GM12864 (cell line): ENCODE results near the gene HTR2C.

Experiments
- DNase-seq: peaks from one replicate; pipeline ENCODE4 v3.0.0-alpha.2; 2011; ENCODE audit warnings: low read depth
- H3K4me3 ChIP-seq: 2 replicates; pipeline ENCODE4 v1.5.1; 2011; ENCODE audit warnings: mild to moderate bottlenecking, low read depth, low read length, control low read depth
- TF ChIP-seq, protein P1 (sequence below): IDR thresholded peaks from 2 replicates; pipeline ENCODE4 v1.5.1; 2011; ENCODE audit warnings: low read depth, mild to moderate bottlenecking, moderate library complexity, low read length, control low read depth, inconsistent platforms; ENCODE audit errors: missing control alignments

Gene HTR2C

DNA sequence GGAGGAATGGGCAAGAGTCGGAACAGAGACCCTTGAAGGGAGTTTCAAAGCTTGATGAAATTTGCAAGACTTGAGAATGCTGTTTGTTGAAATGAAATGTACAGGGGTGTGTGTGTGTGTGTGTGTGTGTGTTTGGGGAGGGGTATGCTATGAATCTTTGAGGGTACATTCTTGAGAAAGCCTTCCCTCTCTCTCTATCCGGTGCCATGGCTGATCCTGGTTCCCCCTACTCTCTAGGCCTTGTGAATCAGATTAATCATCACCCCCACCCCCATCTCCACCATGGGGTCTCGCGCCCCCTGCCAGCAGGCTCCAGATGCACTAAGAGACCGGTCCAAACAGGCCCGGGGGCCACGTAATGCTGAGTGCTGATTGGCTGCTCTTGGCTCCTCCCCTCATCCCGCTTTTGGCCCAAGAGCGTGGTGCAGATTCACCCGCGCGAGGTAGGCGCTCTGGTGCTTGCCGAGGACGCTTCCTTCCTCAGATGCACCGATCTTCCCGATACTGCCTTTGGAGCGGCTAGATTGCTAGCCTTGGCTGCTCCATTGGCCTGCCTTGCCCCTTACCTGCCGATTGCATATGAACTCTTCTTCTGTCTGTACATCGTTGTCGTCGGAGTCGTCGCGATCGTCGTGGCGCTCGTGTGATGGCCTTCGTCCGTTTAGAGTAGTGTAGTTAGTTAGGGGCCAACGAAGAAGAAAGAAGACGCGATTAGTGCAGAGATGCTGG is at the start of gene HTR2C:
Gene HTR2C, plus strand, starts transcription at position 441 of the 729 bp plus-strand sequence. CDS start 142,851 bp downstream, outside the sequence.
- no peak within 1 kb of the TSS for H3K4me3 ChIP-seq
- no peak for DNase-seq
- TF ChIP-seq, protein P1, sequence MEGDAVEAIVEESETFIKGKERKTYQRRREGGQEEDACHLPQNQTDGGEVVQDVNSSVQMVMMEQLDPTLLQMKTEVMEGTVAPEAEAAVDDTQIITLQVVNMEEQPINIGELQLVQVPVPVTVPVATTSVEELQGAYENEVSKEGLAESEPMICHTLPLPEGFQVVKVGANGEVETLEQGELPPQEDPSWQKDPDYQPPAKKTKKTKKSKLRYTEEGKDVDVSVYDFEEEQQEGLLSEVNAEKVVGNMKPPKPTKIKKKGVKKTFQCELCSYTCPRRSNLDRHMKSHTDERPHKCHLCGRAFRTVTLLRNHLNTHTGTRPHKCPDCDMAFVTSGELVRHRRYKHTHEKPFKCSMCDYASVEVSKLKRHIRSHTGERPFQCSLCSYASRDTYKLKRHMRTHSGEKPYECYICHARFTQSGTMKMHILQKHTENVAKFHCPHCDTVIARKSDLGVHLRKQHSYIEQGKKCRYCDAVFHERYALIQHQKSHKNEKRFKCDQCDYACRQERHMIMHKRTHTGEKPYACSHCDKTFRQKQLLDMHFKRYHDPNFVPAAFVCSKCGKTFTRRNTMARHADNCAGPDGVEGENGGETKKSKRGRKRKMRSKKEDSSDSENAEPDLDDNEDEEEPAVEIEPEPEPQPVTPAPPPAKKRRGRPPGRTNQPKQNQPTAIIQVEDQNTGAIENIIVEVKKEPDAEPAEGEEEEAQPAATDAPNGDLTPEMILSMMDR: no peak

DNA sequence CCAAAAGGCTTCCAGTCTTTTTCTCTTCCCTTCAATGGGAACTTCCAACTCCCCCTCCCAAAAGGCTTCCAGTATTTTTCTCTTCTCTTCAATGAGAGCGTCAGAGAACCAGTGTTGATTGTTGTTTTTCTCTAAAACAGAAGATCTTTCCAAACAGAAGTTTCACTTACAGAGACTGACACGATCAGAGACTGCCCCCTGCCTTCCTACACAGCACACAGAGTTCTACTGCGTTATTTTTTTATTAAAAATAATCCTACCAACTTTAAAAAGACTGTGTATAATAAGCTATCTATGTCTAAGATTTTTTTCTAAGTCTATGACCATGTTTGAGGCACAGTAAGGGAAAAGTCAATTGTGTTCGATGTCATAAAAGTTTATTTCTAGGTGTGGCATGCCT is 3.5 kb upstream of the HTR2C start:
- TF ChIP-seq, protein P1: no peak
- H3K4me3 ChIP-seq: no peak overlapping the region
- DNase-seq: no peak

DNA sequence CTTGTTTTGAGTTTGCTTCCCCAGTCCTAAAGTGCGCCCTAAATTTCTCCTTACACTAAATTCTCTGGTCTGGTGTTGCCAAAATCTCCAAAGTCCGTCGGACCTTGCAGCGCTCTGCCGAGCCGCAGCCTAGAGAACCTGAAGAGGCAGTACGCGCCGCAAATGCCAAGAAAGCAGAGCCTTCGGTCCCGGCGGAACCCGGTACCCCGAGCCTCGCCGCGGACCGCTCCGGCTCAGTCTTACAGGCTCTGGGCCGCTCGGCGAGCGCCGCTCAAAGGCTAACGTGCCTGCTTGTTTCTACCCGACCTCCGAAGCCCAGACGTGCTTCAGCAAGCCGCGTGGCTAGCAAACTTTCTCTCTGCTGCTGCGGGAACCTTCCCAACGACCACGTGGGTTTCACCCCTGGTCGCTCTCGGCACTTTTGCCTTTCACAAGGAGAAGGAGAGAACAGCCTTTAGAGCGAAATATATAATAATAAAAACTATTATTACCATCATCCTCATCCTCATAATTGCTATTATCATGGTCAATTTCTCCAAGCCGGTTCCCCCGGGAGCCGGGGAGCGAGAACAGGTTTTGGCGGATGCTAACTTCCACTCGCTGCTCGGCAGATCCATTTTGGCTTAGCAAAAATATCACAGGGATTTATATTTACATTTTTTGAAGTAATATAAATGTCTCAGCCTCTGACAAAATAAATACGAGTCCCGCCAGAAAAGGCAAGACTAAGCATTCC is 2.2 kb upstream of the HTR2C start:
- H3K4me3 ChIP-seq: no peak overlapping the region
- TF ChIP-seq, protein P1: no peak
- no peak for DNase-seq

DNA sequence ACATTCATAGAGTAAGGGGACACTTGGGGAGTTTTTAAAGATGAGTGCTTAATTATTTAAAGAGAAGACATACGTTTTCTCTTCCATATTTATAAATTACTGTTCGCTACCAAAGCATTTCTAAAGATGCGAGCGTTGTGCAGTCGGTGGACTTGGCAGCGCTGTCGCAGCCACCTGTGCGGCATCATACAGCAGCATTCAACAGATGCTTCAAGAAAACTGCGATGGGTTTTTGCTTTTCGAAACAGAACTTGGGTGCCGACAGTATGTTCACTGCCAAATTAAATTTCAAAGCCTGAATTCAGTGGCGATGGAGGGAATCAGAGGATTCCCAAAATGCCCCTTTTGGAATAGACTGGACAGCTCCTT is 1.6 kb upstream of the HTR2C start:
- TF ChIP-seq, protein P1: no peak
- H3K4me3 ChIP-seq: no peak overlapping the region
- DNase-seq: no peak

DNA sequence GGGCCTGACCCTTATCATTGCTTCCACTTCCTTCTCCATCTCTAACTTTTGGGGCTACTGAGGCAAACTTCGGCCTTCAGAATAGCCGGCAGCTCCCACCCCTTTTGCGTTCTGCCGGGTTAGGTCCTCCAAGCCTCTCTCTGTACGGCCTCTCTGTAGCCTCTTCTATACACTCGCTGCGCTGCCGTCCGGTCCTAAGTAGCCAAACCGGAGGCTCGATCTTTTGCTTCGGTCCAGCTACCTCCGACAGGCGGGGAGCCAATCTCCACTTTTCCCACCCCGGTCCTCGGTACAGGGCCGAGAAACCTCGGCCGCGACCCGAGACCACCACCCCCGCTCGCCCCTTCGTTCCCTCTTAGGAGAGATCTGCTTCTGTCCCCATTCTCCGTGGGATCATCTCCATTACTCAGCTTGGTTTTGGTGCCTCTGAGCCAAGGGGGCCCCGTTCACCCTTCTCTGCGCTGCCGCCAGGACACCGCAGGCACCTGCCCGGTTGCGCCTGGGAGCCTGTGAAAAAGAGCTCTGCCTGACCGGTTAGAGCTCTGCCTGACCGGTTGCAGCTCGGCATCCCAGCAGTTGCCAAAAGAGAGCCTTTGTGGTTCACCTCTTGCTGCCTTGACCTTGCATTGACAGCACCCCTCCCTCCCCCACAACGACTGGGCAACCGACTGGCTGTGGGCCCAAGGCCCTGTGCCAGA is 1.0 kb upstream of the HTR2C start:
- TF ChIP-seq, protein P1: no peak
- DNase-seq: no peak
- H3K4me3 ChIP-seq: no peak overlapping the region

DNA sequence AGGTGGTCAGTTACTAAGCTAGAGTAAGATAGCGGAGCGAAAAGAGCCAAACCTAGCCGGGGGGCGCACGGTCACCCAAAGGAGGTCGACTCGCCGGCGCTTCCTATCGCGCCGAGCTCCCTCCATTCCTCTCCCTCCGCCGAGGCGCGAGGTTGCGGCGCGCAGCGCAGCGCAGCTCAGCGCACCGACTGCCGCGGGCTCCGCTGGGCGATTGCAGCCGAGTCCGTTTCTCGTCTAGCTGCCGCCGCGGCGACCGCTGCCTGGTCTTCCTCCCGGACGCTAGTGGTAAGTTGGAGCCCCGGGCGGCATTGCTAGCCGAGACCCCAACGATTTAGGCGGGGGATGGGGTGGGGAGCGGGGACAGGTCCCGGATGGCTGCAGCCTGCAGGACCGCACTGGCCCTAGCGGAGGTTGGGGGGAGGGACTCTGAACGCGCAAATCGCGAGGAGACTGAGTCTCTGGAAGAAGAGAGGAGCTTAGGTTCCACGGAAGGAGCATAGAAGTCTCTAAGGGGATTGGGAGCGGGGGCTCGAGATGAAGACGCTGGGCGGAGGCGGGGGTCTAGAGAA is 573 bp downstream of the HTR2C start:
- H3K4me3 ChIP-seq: no peak overlapping the region
- TF ChIP-seq, protein P1: no peak
- no peak for DNase-seq
